ENCODE measurements around the gene ASB1.

Gene ASB1

GRCh38 chr2:238499731-238500580 is 73.2 kb downstream of the ASB1 start:
- no peak for TF ChIP-seq ZNF70 (CRISPR knock-in tag; IDR thresholded peaks at IDR 0.05)
- TF ChIP-seq ISL1 (CRISPR knock-in tag; IDR thresholded peaks at IDR 0.05), result no peak
- TF ChIP-seq ESRRG (CRISPR knock-in tag; IDR thresholded peaks at IDR 0.05), result no peak
- TF ChIP-seq TCF4 (CRISPR knock-in tag; IDR thresholded peaks at IDR 0.05; ENCODE audit: borderline replicate concordance), result no peak
- TF ChIP-seq CREB5 (CRISPR knock-in tag; IDR thresholded peaks at IDR 0.05; ENCODE audit: low read depth), result no peak
- no peak for TF ChIP-seq RARB (CRISPR knock-in tag; IDR thresholded peaks at IDR 0.05)
- TF ChIP-seq PATZ1 (CRISPR knock-in tag; IDR thresholded peaks at IDR 0.05; ENCODE audit: borderline replicate concordance), result no peak
- no peak for TF ChIP-seq ZNF565 (CRISPR knock-in tag; conservative IDR thresholded peaks at IDR 0.05; ENCODE audit: low read depth)
- ATAC-seq, result no peak

GRCh38 chr2:238501311-238501710 is 74.6 kb downstream of the ASB1 start:
- ATAC-seq, result no peak
- TF ChIP-seq PATZ1 (CRISPR knock-in tag; IDR thresholded peaks at IDR 0.05; ENCODE audit: borderline replicate concordance), result no peak
- TF ChIP-seq OSR1 (CRISPR knock-in tag; IDR thresholded peaks at IDR 0.05), result no peak
- no peak for TF ChIP-seq POU6F1 (CRISPR knock-in tag; IDR thresholded peaks at IDR 0.05; ENCODE audit: borderline replicate concordance, low read depth)
- no peak for TF ChIP-seq TCF4 (CRISPR knock-in tag; IDR thresholded peaks at IDR 0.05; ENCODE audit: borderline replicate concordance)
